Limb (tissue), 2 donors: ENCODE results near the gene DIP2C.
"Not testable (repeated sequence)": the region's sequence is repeated elsewhere in the genome, so short reads cannot be mapped to it uniquely, and the experiment has no call there.

Source experiments
- DNase-seq, 2 donors: peaks; one replicate each; pipeline ENCODE4 v3.0.0-alpha.2; 2016; ENCODE audit errors: extremely low spot score in 2 of 2

Gene DIP2C

GRCh38 chr10:452512-453426 is 236.7 kb downstream of the DIP2C start:
- DNase-seq: no peak

- DNase-seq: no peak
Measured at GRCh38 chr10:451856-452255, 237.6 kb downstream of the DIP2C start.

- DNase-seq: no peak
Measured at GRCh38 chr10:451021-451471, 238.4 kb downstream of the DIP2C start.

GRCh38 chr10:450463-450862 is 239.0 kb downstream of the DIP2C start:
- DNase-seq: no peak

GRCh38 chr10:449331-449730 is 240.1 kb downstream of the DIP2C start:
- not testable (repeated sequence) for DNase-seq

GRCh38 chr10:443459-443858 is 246.0 kb downstream of the DIP2C start:
- no peak for DNase-seq

GRCh38 chr10:442209-442608 is 247.3 kb downstream of the DIP2C start:
- no peak for DNase-seq

GRCh38 chr10:441659-442058 is 247.8 kb downstream of the DIP2C start:
- no peak for DNase-seq

GRCh38 chr10:440127-440526 is 249.3 kb downstream of the DIP2C start:
- no peak for DNase-seq

- no peak for DNase-seq
Measured at GRCh38 chr10:437698-438490, 251.6 kb downstream of the DIP2C start.

- no peak for DNase-seq
Measured at GRCh38 chr10:436911-437665, 252.4 kb downstream of the DIP2C start.

- no peak for DNase-seq
Measured at GRCh38 chr10:436013-436697, 253.3 kb downstream of the DIP2C start.

- no peak for DNase-seq
Measured at GRCh38 chr10:435397-435796, 254.1 kb downstream of the DIP2C start.

GRCh38 chr10:429696-430095 is 259.8 kb downstream of the DIP2C start:
- DNase-seq: no peak

GRCh38 chr10:427761-428519 is 261.5 kb downstream of the DIP2C start:
- no peak for DNase-seq

GRCh38 chr10:425365-425764 is 264.1 kb downstream of the DIP2C start:
- not testable (repeated sequence) for DNase-seq

GRCh38 chr10:424724-425123 is 264.7 kb downstream of the DIP2C start:
- DNase-seq: not testable (repeated sequence)

- DNase-seq: no peak
Measured at GRCh38 chr10:423178-423577, 266.3 kb downstream of the DIP2C start.

- DNase-seq: no peak
Measured at GRCh38 chr10:422675-423074, 266.8 kb downstream of the DIP2C start.

GRCh38 chr10:422241-422640 is 267.2 kb downstream of the DIP2C start:
- DNase-seq: no peak
